ENCODE data around the gene SQOR. TPM values are rescaled to one million over a fixed set of nuclear protein-coding genes. Genes with fewer than 3 reads are reported as not detected.

Gene SQOR
- total RNA-seq, 4 donors from 2014 or later = 33.2 to 46.8 (median 39.9) TPM

DNA sequence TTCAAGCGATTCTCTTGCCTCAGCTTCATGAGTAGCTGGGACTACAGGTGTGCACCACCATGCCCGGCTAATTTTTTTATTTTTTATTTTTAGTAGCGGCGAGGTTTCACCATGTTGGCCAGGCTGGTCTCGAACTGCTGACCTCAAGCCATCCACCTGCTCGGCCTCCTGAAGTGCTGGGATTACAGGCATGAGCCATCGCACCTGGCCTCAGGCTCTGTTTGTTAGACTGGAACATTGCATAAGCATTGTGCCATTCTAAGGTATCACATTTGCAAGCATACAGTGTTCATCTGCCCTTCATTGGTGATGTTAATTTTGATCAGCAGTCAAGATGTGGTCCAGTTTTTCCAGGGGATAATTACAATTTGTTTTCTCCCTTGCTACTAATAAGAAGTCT lies 43.0 kb downstream of the SQOR start:
- DNase-seq (ENCODE audit: low spot score in 2 of 2) = no peak
- Histone ChIP-seq H3K4me1 (no peaks in the 10 kb centered on the region), H3K27me3 (no peaks in the 10 kb centered on the region), H3K27ac (no peak overlapping the region), H3K4me3 (no peak overlapping the region), H3K36me3 (peaks cover 87% of the 10 kb centered on the region), H3K9me3 (no peaks in the 10 kb centered on the region)
- 93% methylated on average over 7 of the region's 7 CpGs for WGBS
- no peak for TF ChIP-seq POLR2AphosphoS5 (IDR thresholded peaks at IDR 0.05)
- no peak for TF ChIP-seq POLR2A (IDR thresholded peaks at IDR 0.05)
- TF ChIP-seq EP300 (IDR thresholded peaks at IDR 0.05) = no peak
- TF ChIP-seq, protein P1, sequence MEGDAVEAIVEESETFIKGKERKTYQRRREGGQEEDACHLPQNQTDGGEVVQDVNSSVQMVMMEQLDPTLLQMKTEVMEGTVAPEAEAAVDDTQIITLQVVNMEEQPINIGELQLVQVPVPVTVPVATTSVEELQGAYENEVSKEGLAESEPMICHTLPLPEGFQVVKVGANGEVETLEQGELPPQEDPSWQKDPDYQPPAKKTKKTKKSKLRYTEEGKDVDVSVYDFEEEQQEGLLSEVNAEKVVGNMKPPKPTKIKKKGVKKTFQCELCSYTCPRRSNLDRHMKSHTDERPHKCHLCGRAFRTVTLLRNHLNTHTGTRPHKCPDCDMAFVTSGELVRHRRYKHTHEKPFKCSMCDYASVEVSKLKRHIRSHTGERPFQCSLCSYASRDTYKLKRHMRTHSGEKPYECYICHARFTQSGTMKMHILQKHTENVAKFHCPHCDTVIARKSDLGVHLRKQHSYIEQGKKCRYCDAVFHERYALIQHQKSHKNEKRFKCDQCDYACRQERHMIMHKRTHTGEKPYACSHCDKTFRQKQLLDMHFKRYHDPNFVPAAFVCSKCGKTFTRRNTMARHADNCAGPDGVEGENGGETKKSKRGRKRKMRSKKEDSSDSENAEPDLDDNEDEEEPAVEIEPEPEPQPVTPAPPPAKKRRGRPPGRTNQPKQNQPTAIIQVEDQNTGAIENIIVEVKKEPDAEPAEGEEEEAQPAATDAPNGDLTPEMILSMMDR (IDR thresholded peaks at IDR 0.05) = no peak

DNA sequence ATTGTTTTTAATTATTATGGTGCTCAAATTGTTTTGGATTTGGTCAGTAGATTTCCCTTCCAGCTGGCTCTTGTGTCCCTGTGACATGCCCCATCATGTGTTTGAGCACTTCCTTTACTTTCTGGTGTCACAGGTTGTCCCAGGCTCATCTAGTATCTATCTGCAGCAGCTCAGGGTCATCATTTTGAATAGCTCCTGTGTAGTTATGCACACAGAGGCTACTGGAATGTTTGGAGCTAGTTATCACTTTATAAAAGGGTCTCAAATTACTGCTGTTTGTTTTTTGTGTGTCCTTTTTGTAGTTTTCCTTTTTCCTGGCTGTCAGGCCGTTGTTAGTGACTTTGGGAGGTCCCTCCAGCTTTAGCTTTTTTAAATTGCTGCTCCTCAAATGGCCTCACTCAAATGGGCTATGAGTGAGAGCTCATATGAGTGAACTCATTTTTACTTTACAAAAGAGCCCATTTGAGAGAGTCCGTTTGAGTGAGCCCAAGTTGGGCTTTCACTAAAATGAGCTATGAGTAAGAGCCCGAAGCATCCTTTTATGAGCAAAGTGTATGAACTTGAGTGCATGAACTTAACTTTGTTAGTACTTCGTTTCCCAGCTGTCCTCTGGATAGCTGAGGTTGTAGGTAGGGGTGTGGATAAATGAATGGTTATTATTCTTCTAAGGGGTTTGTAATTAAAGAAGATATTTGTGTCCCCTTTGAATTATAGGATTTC lies 43.8 kb downstream of the SQOR start:
- H3K36me3 ChIP-seq = peaks cover 91% of the 10 kb centered on the region
- TF ChIP-seq, protein P1 (IDR thresholded peaks at IDR 0.05) = no peak
- TF ChIP-seq EP300 (IDR thresholded peaks at IDR 0.05) (no peak), POLR2AphosphoS5 (IDR thresholded peaks at IDR 0.05) (no peak), POLR2A (IDR thresholded peaks at IDR 0.05) (no peak)

DNA sequence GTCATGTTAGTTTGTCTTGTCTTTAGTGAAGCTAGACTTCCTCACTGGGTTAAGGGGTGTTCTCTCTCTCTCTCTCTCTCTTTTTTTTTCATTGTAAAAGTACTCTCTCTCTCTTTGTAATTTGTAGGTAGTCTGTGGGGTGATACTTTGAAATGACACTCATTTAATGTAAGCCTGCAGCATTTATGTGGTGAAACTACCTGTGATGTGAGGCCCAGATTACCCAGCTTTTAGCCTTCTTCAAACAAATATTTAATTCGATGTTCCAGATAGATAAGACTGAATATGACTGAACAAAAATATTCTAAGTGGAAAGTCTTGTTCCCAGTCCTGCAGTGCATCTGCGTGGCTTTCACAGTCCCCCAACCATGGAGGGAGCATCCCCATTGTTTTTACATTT lies 49.7 kb downstream of the SQOR start:
- WGBS = 62% methylated on average over 2 of the region's 2 CpGs
- Histone ChIP-seq H3K4me3 (no peak overlapping the region), H3K9me3 (no peaks in the 10 kb centered on the region), H3K4me1 (no peaks in the 10 kb centered on the region), H3K27me3 (no peaks in the 10 kb centered on the region), H3K36me3 (peaks cover 83% of the 10 kb centered on the region), H3K27ac (no peak overlapping the region)
- TF ChIP-seq EP300 (IDR thresholded peaks at IDR 0.05) (no peak), POLR2A (IDR thresholded peaks at IDR 0.05) (no peak), POLR2AphosphoS5 (IDR thresholded peaks at IDR 0.05) (no peak)
- TF ChIP-seq, protein P1 (IDR thresholded peaks at IDR 0.05) = no peak
- no peak for DNase-seq (ENCODE audit: low spot score in 2 of 2)

More for the DNA sequence above, 43.8 kb downstream of the SQOR start:
- Histone ChIP-seq H3K4me1 (no peaks in the 10 kb centered on the region), H3K4me3 (no peak overlapping the region), H3K9me3 (no peaks in the 10 kb centered on the region), H3K27ac (no peak overlapping the region), H3K27me3 (no peaks in the 10 kb centered on the region)
- DNase-seq (ENCODE audit: low spot score in 2 of 2) = no peak
- 94% methylated on average over 4 of the region's 4 CpGs for WGBS

DNA sequence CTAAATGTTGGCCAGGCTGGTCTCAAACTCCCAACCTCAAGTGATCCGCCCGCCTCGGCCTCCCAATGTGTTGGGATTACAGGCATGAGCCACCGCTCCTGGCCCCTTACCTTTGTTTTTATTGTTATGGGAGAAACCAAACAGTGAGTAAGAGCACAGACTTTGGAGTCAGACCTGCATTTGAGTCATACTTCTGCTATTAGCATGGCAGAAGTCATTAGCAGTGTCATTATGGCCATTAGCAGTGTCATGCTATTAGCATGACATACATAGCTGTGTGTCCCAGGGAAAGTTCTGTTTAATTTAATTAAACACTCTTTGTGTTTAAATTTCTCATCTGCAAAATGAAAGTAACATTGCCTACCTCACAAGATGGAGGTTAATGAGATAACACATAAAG lies 54.8 kb downstream of the SQOR start:
- TF ChIP-seq POLR2A (IDR thresholded peaks at IDR 0.05) (no peak), POLR2AphosphoS5 (IDR thresholded peaks at IDR 0.05) (no peak), EP300 (IDR thresholded peaks at IDR 0.05) (no peak)
- TF ChIP-seq, protein P1 (IDR thresholded peaks at IDR 0.05) = no peak
- Histone ChIP-seq H3K27me3 (no peaks in the 10 kb centered on the region), H3K9me3 (no peaks in the 10 kb centered on the region), H3K36me3 (peaks cover 78% of the 10 kb centered on the region), H3K27ac (no peak overlapping the region), H3K4me1 (no peaks in the 10 kb centered on the region), H3K4me3 (no peak overlapping the region)
- 91% methylated on average over 4 of the region's 4 CpGs for WGBS
- DNase-seq (ENCODE audit: low spot score in 2 of 2) = no peak

DNA sequence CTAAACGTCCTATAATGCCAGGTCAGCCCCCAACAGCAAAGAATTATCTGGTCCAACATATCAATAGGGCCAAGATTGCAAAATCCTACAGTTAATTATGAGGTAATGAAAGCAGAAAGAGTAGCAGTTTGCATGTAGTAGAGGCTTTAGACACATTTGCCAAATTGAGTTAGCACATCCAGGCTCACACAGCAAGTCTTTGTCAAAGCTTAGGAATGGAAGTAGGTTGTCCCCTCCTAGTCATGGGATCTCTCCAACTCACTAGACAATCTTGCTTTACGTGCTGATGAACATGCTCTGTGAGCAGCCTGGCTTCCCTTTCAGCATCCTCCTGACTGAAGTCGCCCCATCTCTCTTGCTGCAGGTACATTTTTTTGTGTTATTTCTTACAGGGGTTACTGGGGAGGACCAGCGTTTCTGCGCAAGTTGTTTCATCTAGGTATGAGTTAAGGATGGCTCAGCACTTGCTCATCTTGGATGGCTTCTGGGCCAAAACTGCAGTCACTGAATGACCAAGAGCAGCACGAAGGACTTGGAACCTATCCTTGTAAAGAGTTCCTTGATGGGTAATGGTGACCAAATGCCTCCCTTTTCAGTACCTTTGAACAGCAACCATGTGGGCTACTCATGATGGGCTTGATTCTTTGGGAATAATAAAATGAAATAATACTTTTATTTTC lies 55.9 kb downstream of the SQOR start:
- TF ChIP-seq POLR2A (IDR thresholded peaks at IDR 0.05) (no peak), POLR2AphosphoS5 (IDR thresholded peaks at IDR 0.05) (no peak), EP300 (IDR thresholded peaks at IDR 0.05) (no peak)
- TF ChIP-seq, protein P1 (IDR thresholded peaks at IDR 0.05) = no peak
- Histone ChIP-seq H3K36me3 (peaks cover 72% of the 10 kb centered on the region), H3K9me3 (no peaks in the 10 kb centered on the region), H3K4me1 (no peaks in the 10 kb centered on the region), H3K27me3 (no peaks in the 10 kb centered on the region), H3K4me3 (no peak overlapping the region), H3K27ac (no peak overlapping the region)
- 79% methylated on average over 6 of the region's 6 CpGs for WGBS
- DNase-seq (ENCODE audit: low spot score in 2 of 2) = no peak

All from suprapubic skin (tissue), 4 donors.